ENCODE data around the gene GPR146.

Gene GPR146

GRCh38 chr7:1103009-1103788, 58.9 kb downstream of the GPR146 start:
- in situ Hi-C loops (cut with HindIII; ENCODE audit: low sequenced_read_pairs): no loop called here

GRCh38 chr7:1103789-1104515, 59.6 kb downstream of the GPR146 start:
- in situ Hi-C loops (cut with HindIII; ENCODE audit: low sequenced_read_pairs): no loop called here

- in situ Hi-C loops (cut with HindIII; ENCODE audit: low sequenced_read_pairs): no loop called here
These were observed 60.3 kb downstream of the GPR146 start for GRCh38 chr7:1104516-1105179.

GRCh38 chr7:1105189-1105588, 60.8 kb downstream of the GPR146 start:
- in situ Hi-C loops (cut with HindIII; ENCODE audit: low sequenced_read_pairs): no loop called here

- in situ Hi-C loops (cut with HindIII; ENCODE audit: low sequenced_read_pairs): no loop called here
These were observed 61.9 kb downstream of the GPR146 start for GRCh38 chr7:1106063-1106792.

GRCh38 chr7:1106793-1107421, 62.6 kb downstream of the GPR146 start:
- in situ Hi-C loops (cut with HindIII; ENCODE audit: low sequenced_read_pairs): no loop called here

GRCh38 chr7:1108264-1108920, 64.0 kb downstream of the GPR146 start:
- in situ Hi-C loops (cut with HindIII; ENCODE audit: low sequenced_read_pairs): no loop called here

All from endothelial cell of hepatic sinusoid (primary cell).